HG03196 (cell line): Measurements from ENCODE around the gene FMNL2.
"Not testable (repeated sequence)": the region's sequence is repeated elsewhere in the genome, so short reads cannot be mapped to it uniquely, and the experiment has no call there.

Experiments
- ATAC-seq: cut with Tn5 transposase; IDR thresholded peaks from one replicate; pipeline ENCODE4 v1.9.1; 2021; ENCODE audit not compliant: unreplicated experiment

FMNL2 gene

GRCh38 chr2:152335016-152335725, at the start of gene FMNL2:
FMNL2 (plus strand) TSS chr2:152335174.
- ATAC-seq = peak; percentile 86

GRCh38 chr2:152292991-152293390, 42.0 kb upstream of the FMNL2 start:
- no peak for ATAC-seq

GRCh38 chr2:152297715-152298114, 37.3 kb upstream of the FMNL2 start:
- no peak for ATAC-seq

- no peak for ATAC-seq
These were observed 36.2 kb upstream of the FMNL2 start for GRCh38 chr2:152298754-152299153.

- ATAC-seq = no peak
These were observed 33.8 kb upstream of the FMNL2 start for GRCh38 chr2:152301131-152301530.

GRCh38 chr2:152303951-152304350, 31.0 kb upstream of the FMNL2 start:
- no peak for ATAC-seq

GRCh38 chr2:152304836-152305235, 30.1 kb upstream of the FMNL2 start:
- no peak for ATAC-seq

GRCh38 chr2:152307863-152308262, 27.1 kb upstream of the FMNL2 start:
- ATAC-seq = no peak

- ATAC-seq = no peak
These were observed 25.4 kb upstream of the FMNL2 start for GRCh38 chr2:152309352-152310214.

GRCh38 chr2:152319822-152320570, 15.0 kb upstream of the FMNL2 start:
- no peak for ATAC-seq

GRCh38 chr2:152320814-152321213, 14.2 kb upstream of the FMNL2 start:
- no peak for ATAC-seq

GRCh38 chr2:152322222-152322621, 12.8 kb upstream of the FMNL2 start:
- no peak for ATAC-seq

GRCh38 chr2:152325126-152325525, 9.8 kb upstream of the FMNL2 start:
- not testable (repeated sequence) for ATAC-seq

- ATAC-seq = no peak
These were observed 8.3 kb upstream of the FMNL2 start for GRCh38 chr2:152326710-152327109.

GRCh38 chr2:152328013-152328412, 7.0 kb upstream of the FMNL2 start:
- ATAC-seq = no peak

- ATAC-seq = no peak
These were observed 4.6 kb upstream of the FMNL2 start for GRCh38 chr2:152330235-152330866.

- no peak for ATAC-seq
These were observed 316 bp upstream of the FMNL2 start for GRCh38 chr2:152334701-152335015.

GRCh38 chr2:152335726-152336118, 748 bp downstream of the FMNL2 start:
- ATAC-seq = no peak

GRCh38 chr2:152336119-152336853, 1.3 kb downstream of the FMNL2 start:
- ATAC-seq = no peak

GRCh38 chr2:152336854-152337510, 2.0 kb downstream of the FMNL2 start:
- ATAC-seq = no peak
